ENCODE results near the gene ZMYM4. TPM values are rescaled to one million over a fixed set of nuclear protein-coding genes. Genes with fewer than 3 reads are reported as not detected.

The ZMYM4 gene
- polyA plus RNA-seq, 2 of the 4 experiments (the other 2 are of a cell fraction): 12.2 to 36.3 TPM

DNA sequence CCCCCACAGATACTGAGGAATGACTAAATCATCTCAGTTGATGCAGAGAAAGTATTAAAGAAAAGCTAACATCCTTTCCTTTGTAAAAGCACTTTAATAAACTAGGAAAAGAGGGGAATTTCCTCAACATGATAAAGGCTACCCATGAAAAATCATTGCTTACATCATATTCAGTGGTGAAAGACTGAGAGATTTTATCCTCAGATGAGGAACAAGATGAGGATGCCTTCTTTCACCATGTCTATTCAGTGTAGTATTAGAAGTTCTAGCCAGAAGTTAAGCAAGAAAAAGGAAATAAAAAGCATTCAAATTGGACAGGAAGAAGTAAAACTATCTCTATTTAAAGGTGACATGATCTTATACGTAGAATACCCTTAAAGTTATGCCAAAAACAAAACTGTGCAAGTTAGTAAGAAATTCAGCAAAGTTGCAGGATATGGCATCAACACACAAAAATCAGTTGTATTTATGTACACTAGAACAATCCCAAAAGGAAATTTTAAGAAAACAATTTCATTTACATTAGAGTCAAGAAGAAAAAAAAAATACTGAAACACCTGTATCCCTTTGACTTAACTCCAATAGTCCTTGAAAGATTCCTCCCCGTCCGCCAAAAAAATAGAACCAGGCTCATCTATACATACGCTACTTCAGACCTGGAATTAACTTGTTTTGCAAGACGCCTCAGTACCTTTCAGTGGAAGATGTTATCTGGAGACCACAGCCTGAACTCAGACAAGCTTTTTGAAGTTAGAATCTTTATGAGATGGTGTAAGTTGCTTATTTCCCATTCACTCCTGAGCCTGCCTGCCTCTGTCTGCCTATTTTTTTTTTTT, 17.5 kb downstream of the ZMYM4 start:
- H3K9me3 ChIP-seq: no peaks in the 10 kb centered on the region; the same call in 2 of the 3 replicates
- no peak for DNase-seq (ENCODE audit: low read depth in 1 of 2, low spot score in 1 of 2)
- CTCF ChIA-PET: interaction anchor here (0.6 to 0.7 kb wide), 2 partner anchors 16 to 29 kb away, joined by 4 read pairs; no protein-coding TSS in a partner anchor
- H3K27ac ChIP-seq: no peak overlapping the region
- peaks cover 18% of the 10 kb centered on the region for H3K4me1 ChIP-seq
- FAIRE-seq: no peak
- TF ChIP-seq RNF2 (IDR thresholded peaks at IDR 0.05; ENCODE audit: borderline replicate concordance, low read depth): no peak
- TF ChIP-seq ZNF302 (CRISPR knock-in tag; IDR thresholded peaks at IDR 0.05): no peak
- TF ChIP-seq ZFP36 (IDR thresholded peaks at IDR 0.05; ENCODE audit: borderline replicate concordance, partially characterized antibody): no peak
- no peak for TF ChIP-seq CEBPB (IDR thresholded peaks at IDR 0.05)
- no peak for TF ChIP-seq KDM1A (IDR thresholded peaks at IDR 0.05; ENCODE audit: low read depth)
- TF ChIP-seq, protein P1, sequence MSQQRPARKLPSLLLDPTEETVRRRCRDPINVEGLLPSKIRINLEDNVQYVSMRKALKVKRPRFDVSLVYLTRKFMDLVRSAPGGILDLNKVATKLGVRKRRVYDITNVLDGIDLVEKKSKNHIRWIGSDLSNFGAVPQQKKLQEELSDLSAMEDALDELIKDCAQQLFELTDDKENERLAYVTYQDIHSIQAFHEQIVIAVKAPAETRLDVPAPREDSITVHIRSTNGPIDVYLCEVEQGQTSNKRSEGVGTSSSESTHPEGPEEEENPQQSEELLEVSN (IDR thresholded peaks at IDR 0.05; ENCODE audit: borderline replicate concordance, low read depth): no peak
- no peak for TF ChIP-seq CHD4 (IDR thresholded peaks at IDR 0.05; ENCODE audit: borderline replicate concordance)
- TF ChIP-seq HOXA7 (CRISPR knock-in tag; IDR thresholded peaks at IDR 0.05): no peak
- TF ChIP-seq GATA3 (IDR thresholded peaks at IDR 0.05; ENCODE audit: borderline replicate concordance): no peak
- TF ChIP-seq ZSCAN20 (CRISPR knock-in tag; IDR thresholded peaks at IDR 0.05): no peak
- TF ChIP-seq, protein P2, sequence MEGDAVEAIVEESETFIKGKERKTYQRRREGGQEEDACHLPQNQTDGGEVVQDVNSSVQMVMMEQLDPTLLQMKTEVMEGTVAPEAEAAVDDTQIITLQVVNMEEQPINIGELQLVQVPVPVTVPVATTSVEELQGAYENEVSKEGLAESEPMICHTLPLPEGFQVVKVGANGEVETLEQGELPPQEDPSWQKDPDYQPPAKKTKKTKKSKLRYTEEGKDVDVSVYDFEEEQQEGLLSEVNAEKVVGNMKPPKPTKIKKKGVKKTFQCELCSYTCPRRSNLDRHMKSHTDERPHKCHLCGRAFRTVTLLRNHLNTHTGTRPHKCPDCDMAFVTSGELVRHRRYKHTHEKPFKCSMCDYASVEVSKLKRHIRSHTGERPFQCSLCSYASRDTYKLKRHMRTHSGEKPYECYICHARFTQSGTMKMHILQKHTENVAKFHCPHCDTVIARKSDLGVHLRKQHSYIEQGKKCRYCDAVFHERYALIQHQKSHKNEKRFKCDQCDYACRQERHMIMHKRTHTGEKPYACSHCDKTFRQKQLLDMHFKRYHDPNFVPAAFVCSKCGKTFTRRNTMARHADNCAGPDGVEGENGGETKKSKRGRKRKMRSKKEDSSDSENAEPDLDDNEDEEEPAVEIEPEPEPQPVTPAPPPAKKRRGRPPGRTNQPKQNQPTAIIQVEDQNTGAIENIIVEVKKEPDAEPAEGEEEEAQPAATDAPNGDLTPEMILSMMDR (IDR thresholded peaks at IDR 0.05): no peak
- TF ChIP-seq NPAS2 (CRISPR knock-in tag; IDR thresholded peaks at IDR 0.05; ENCODE audit: borderline replicate concordance): no peak
- TF ChIP-seq TP53 (CRISPR knock-in tag; IDR thresholded peaks at IDR 0.05): no peak
- TF ChIP-seq FOSL2 (IDR thresholded peaks at IDR 0.05): no peak
- TF ChIP-seq FOSL2 (CRISPR knock-in tag; IDR thresholded peaks at IDR 0.05): no peak
- no peak for TF ChIP-seq EHF (CRISPR knock-in tag; IDR thresholded peaks at IDR 0.05)
- no peak for TF ChIP-seq ESRRA (IDR thresholded peaks at IDR 0.05; ENCODE audit: borderline replicate concordance, low read length)
- TF ChIP-seq, protein P3, sequence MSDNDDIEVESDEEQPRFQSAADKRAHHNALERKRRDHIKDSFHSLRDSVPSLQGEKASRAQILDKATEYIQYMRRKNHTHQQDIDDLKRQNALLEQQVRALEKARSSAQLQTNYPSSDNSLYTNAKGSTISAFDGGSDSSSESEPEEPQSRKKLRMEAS (IDR thresholded peaks at IDR 0.05): no peak
- no peak for TF ChIP-seq MAFK (IDR thresholded peaks at IDR 0.05; ENCODE audit: partially characterized antibody)
- TF ChIP-seq MYC (IDR thresholded peaks at IDR 0.05; ENCODE audit: borderline replicate concordance, low read length): no peak
- no peak overlapping the region for H3K4me2 ChIP-seq
- WGBS (ENCODE audit: missing lambda C conversion rate): 91% methylated on average over 5 of the region's 5 CpGs
- no peak overlapping the region for H3K4me3 ChIP-seq
- ATAC-seq: no peak
- POLR2A ChIA-PET: no interaction called here

DNA sequence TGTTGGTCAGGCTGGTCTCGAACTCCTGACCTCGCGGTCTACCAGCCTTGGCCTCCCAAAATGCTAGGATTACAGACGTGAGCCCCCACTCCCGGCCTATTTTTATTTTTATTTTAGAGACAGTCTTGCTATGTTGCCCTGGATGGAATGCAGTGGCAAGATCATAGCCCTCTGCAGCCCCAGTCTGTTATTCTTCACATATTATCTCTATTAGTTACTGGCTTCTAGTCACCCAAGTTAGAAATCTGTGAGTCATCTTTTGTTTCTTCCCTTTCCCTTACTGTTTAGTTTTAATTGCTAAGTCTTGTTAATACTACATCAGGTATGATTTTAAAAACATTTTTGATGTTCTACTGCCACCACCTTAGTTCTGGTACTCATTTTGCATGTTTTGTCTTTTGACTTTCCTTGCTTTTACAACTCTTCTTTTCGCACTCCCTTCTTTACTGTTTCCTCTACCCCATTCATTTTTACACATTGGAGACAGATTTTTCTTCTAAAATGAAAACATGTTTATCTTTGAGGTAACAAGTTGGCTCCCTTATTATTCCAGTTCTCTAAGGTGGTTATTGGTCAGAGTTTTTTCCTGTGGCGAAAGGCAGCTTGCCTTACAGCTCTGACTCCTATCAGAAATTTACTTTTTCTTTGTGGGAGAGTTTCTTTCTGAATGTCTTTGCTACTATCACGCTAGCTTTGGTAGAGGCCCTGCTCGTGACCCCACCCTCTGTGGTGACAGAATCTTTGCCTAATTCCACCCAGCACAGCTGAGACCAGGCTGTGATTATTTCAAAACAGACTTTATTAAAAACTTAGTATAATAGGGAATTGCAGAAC, 19.5 kb downstream of the ZMYM4 start:
- Histone ChIP-seq H3K4me2 (peak overlapping the region; percentile 34), H3K27ac (no peak overlapping the region), H3K4me3 (no peak overlapping the region), H3K4me1 (peaks cover 18% of the 10 kb centered on the region), H3K9me3 (no peaks in the 10 kb centered on the region; the same call in 2 of the 3 replicates)
- WGBS (ENCODE audit: missing lambda C conversion rate): 88% methylated on average over 9 of the region's 9 CpGs
- no peak for FAIRE-seq
- no peak for TF ChIP-seq GATA3 (IDR thresholded peaks at IDR 0.05; ENCODE audit: borderline replicate concordance)
- TF ChIP-seq FOSL2 (IDR thresholded peaks at IDR 0.05): no peak
- TF ChIP-seq FOSL2 (CRISPR knock-in tag; IDR thresholded peaks at IDR 0.05): 0 out of 2 replicates have a peak, but pooled peaks have one; percentile 7
- no peak for TF ChIP-seq RCOR1 (IDR thresholded peaks at IDR 0.05; ENCODE audit: low read depth, low read length)
- TF ChIP-seq ZC3H11A (IDR thresholded peaks at IDR 0.05): no peak
- TF ChIP-seq TP53 (CRISPR knock-in tag; IDR thresholded peaks at IDR 0.05): no peak
- TF ChIP-seq POLR2AphosphoS2 (conservative IDR thresholded peaks at IDR 0.05; ENCODE audit: low read length): no peak
- no peak for DNase-seq (ENCODE audit: low read depth in 1 of 2, low spot score in 1 of 2)
- ChIA-PET CTCF (no interaction called here), POLR2A (interaction anchor here (0.7 kb wide), 1 partner anchor 21 kb away, joined by 3 read pairs; no protein-coding TSS in a partner anchor)
- ATAC-seq: no peak

All from A549 (cell line).